Mucosa of rectum (tissue), 2 donors: Measurements from ENCODE around the gene PBRM1.
A peak's percentile ranks its signal among the peaks of the same experiment; 100 is the strongest.

ENCODE experiments used
- H3K27ac ChIP-seq, 2 donors: one replicate each; pipeline ENCODE4 v1.7.0; 2013; ENCODE audit warnings: inconsistent platforms in 2 of 2, low read depth in 2 of 2, low read length in 2 of 2
- H3K27me3 ChIP-seq, 2 donors: one replicate each; pipeline ENCODE4 v1.7.0; 2013; ENCODE audit warnings: low read length in 2 of 2; ENCODE audit not compliant: control insufficient read depth in 2 of 2, insufficient read depth in 2 of 2
- H3K36me3 ChIP-seq, 2 donors: one replicate each; pipeline ENCODE4 v1.7.0; 2013; ENCODE audit warnings: low read length in 2 of 2; ENCODE audit not compliant: control insufficient read depth in 2 of 2, insufficient read depth in 2 of 2
- H3K4me1 ChIP-seq, 2 donors: one replicate each; pipeline ENCODE4 v1.7.0; 2013; ENCODE audit warnings: low read length in 2 of 2, mild to moderate bottlenecking in 1 of 2; ENCODE audit not compliant: control insufficient read depth in 2 of 2, insufficient read depth in 2 of 2
- H3K4me3 ChIP-seq, 2 donors: one replicate each; pipeline ENCODE4 v1.7.0; 2013; ENCODE audit warnings: low read length in 2 of 2
- H3K9ac ChIP-seq, 2 donors: one replicate each; pipeline ENCODE4 v1.7.0; 2013; ENCODE audit warnings: low read length in 2 of 2, low read depth in 1 of 2, mild to moderate bottlenecking in 1 of 2
- H3K9me3 ChIP-seq, 2 donors: one replicate each; pipeline ENCODE4 v1.7.0; 2013; ENCODE audit warnings: low read length in 2 of 2; ENCODE audit not compliant: control insufficient read depth in 2 of 2
- donor health status: healthy.
- donor health status: Normal muscosa, but diverticular disease.

Gene PBRM1

GRCh38 chr3:52719618-52720017, 33.9 kb upstream of the PBRM1 start:
- Histone ChIP-seq H3K36me3 (peaks cover 0 to 3% of the 10 kb centered on the region in 2 donors), H3K4me1 (peaks cover 1 to 5% of the 10 kb centered on the region in 2 donors), H3K4me3 (no peak overlapping the region), H3K27ac (no peak overlapping the region), H3K9me3 (no peaks in the 10 kb centered on the region), H3K27me3 (no peaks in the 10 kb centered on the region), H3K9ac (no peak overlapping the region)

- Histone ChIP-seq H3K36me3 (peaks cover 3% of the 10 kb centered on the region in 2 donors), H3K4me1 (peaks cover 2 to 6% of the 10 kb centered on the region in 2 donors), H3K4me3 (no peak overlapping the region), H3K27ac (no peak overlapping the region), H3K27me3 (no peaks in the 10 kb centered on the region), H3K9me3 (no peaks in the 10 kb centered on the region), H3K9ac (no peak overlapping the region)
Measured at GRCh38 chr3:52715714-52716305, 30.1 kb upstream of the PBRM1 start.

- H3K9ac ChIP-seq = no peak overlapping the region
- no peak overlapping the region for H3K27ac ChIP-seq
- H3K36me3 ChIP-seq = peaks cover 3 to 5% of the 10 kb centered on the region in 2 donors
- H3K27me3 ChIP-seq = no peaks in the 10 kb centered on the region
- peak overlapping the region; percentile 28 to 45 for H3K4me3 ChIP-seq
- H3K4me1 ChIP-seq = peaks cover 2 to 6% of the 10 kb centered on the region in 2 donors
- H3K9me3 ChIP-seq = no peaks in the 10 kb centered on the region
Measured at GRCh38 chr3:52714335-52715302, 28.9 kb upstream of the PBRM1 start.

- Histone ChIP-seq H3K9ac (no peak overlapping the region), H3K9me3 (no peaks in the 10 kb centered on the region), H3K4me3 (no peak overlapping the region), H3K27ac (no peak overlapping the region), H3K4me1 (peaks cover 2 to 6% of the 10 kb centered on the region in 2 donors), H3K36me3 (peaks cover 8 to 17% of the 10 kb centered on the region in 2 donors), H3K27me3 (no peaks in the 10 kb centered on the region)
Measured at GRCh38 chr3:52712291-52713212, 26.8 kb upstream of the PBRM1 start.

GRCh38 chr3:52710512-52710911, 24.8 kb upstream of the PBRM1 start:
- peaks cover 8 to 17% of the 10 kb centered on the region in 2 donors for H3K36me3 ChIP-seq
- peak overlapping the region in 1 of 2 donors; percentile 32 for H3K27ac ChIP-seq
- H3K4me3 ChIP-seq = no peak overlapping the region
- H3K9ac ChIP-seq = no peak overlapping the region
- H3K9me3 ChIP-seq = no peaks in the 10 kb centered on the region
- peaks cover 14 to 15% of the 10 kb centered on the region in 2 donors for H3K4me1 ChIP-seq
- H3K27me3 ChIP-seq = no peaks in the 10 kb centered on the region

GRCh38 chr3:52707585-52707984, 21.9 kb upstream of the PBRM1 start:
- H3K27ac ChIP-seq = peak overlapping the region in 1 of 2 donors; percentile 43
- H3K9me3 ChIP-seq = no peaks in the 10 kb centered on the region
- no peak overlapping the region for H3K9ac ChIP-seq
- peak overlapping the region; percentile 19 to 97 for H3K4me3 ChIP-seq
- H3K4me1 ChIP-seq = peaks cover 19 to 21% of the 10 kb centered on the region in 2 donors
- H3K27me3 ChIP-seq = no peaks in the 10 kb centered on the region
- peaks cover 8 to 16% of the 10 kb centered on the region in 2 donors for H3K36me3 ChIP-seq

- peak within 1 kb of the TSS; percentile 90 to 97 for H3K4me3 ChIP-seq
- H3K9me3 ChIP-seq = no peaks in the 10 kb centered on the region
- peaks cover 19 to 21% of the 10 kb centered on the region in 2 donors for H3K4me1 ChIP-seq
- H3K27ac ChIP-seq = peak within 1 kb of the TSS; percentile 88 to 92
- H3K9ac ChIP-seq = peak within 1 kb of the TSS; percentile 92
- H3K36me3 ChIP-seq = peaks cover 8 to 14% of the 10 kb centered on the region in 2 donors
- no peaks in the 10 kb centered on the region for H3K27me3 ChIP-seq
Measured at GRCh38 chr3:52705688-52706686, 20.3 kb upstream of the PBRM1 start, which contains the start of the genes GLT8D1 and SPCS1. Gene GLT8D1 (minus strand): TSS chr3:52705791. CDS start chr3:52700460, 5,331 bp downstream. Gene SPCS1 (plus strand): TSS chr3:52706106. CDS start chr3:52706247, 141 bp downstream.

GRCh38 chr3:52705438-52705687, 19.6 kb upstream of the PBRM1 start:
- no peaks in the 10 kb centered on the region for H3K9me3 ChIP-seq
- peaks cover 19 to 21% of the 10 kb centered on the region in 2 donors for H3K4me1 ChIP-seq
- peak overlapping the region; percentile 75 to 92 for H3K9ac ChIP-seq
- H3K27me3 ChIP-seq = no peaks in the 10 kb centered on the region
- peaks cover 8 to 13% of the 10 kb centered on the region in 2 donors for H3K36me3 ChIP-seq
- H3K4me3 ChIP-seq = peak overlapping the region; percentile 90 to 97
- peak overlapping the region; percentile 88 to 92 for H3K27ac ChIP-seq
